OCI-LY1 (cell line): Measurements from ENCODE around the gene GNA12.

Source experiments
- EZH2 ChIP-seq: fragments of 200-600 bp; sonication (generic), shearing (Covaris generic); IDR thresholded peaks from 2 replicates; pipeline ENCODE4 v1.8.0; 2017; ENCODE audit warnings: borderline replicate concordance, mixed run types, mild to moderate bottlenecking, antibody characterized with exemption, low read length, moderate library complexity, mixed read lengths
- TF ChIP-seq, protein P1 (sequence below): fragments of 200-600 bp; sonication (generic), shearing (Covaris generic); IDR thresholded peaks from 2 replicates; pipeline ENCODE4 v1.5.1; 2017; ENCODE audit warnings: mild to moderate bottlenecking, antibody characterized with exemption, low read length, moderate library complexity, mixed read lengths

DNA sequence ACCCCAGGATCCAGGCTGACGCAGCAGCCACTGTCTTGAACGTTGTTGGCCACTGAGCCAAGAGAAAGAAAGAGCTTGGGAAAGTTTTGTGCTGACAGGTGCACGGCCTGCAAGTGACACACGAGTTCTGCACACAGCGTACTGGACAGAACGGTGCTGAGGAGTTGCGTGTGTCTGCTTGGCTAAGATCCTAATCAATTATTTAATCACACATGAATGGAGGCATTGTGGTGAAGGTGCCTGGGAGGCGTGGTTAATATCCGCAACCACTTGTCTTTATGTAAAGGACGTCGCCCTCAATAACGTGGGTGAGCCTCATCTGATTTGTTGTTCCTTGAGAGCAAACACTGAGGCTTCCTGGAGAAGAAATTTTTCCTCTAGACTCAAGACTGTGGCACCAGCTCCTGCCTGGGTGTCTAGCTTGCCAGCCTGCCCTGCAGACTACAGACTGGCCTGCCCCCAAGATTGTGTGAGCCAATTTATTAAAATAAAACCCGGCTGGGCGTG is 16.6 kb upstream of the GNA12 start:
- TF ChIP-seq, protein P1, sequence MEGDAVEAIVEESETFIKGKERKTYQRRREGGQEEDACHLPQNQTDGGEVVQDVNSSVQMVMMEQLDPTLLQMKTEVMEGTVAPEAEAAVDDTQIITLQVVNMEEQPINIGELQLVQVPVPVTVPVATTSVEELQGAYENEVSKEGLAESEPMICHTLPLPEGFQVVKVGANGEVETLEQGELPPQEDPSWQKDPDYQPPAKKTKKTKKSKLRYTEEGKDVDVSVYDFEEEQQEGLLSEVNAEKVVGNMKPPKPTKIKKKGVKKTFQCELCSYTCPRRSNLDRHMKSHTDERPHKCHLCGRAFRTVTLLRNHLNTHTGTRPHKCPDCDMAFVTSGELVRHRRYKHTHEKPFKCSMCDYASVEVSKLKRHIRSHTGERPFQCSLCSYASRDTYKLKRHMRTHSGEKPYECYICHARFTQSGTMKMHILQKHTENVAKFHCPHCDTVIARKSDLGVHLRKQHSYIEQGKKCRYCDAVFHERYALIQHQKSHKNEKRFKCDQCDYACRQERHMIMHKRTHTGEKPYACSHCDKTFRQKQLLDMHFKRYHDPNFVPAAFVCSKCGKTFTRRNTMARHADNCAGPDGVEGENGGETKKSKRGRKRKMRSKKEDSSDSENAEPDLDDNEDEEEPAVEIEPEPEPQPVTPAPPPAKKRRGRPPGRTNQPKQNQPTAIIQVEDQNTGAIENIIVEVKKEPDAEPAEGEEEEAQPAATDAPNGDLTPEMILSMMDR, result no peak
- no peak for TF ChIP-seq EZH2
